GM23248 (cell line): ENCODE data around the gene NLRP11. TPM values are rescaled to one million over a fixed set of nuclear protein-coding genes. Genes with fewer than 3 reads are reported as not detected.

Source experiments
- DNase-seq: peaks from one replicate; pipeline ENCODE4 v3.0.0-alpha.2; 2015
- H2AFZ ChIP-seq: fragments of 200-600 bp; sonication (generic); 2 replicates; pipeline ENCODE4 v1.6.1; 2016; ENCODE audit warnings: antibody characterized with exemption
- H3F3A ChIP-seq: fragments of 200-600 bp; sonication (generic); 2 replicates; pipeline ENCODE4 v1.6.1; 2016; ENCODE audit warnings: mild to moderate bottlenecking, antibody characterized with exemption, mixed run types; ENCODE audit not compliant: insufficient read depth
- H3K27ac ChIP-seq: fragments of 200-600 bp; sonication (generic); 2 replicates; pipeline ENCODE4 v1.5.1; 2016; ENCODE audit warnings: mild to moderate bottlenecking
- H3K27me3 ChIP-seq: fragments of 200-600 bp; sonication (generic); replicated peaks from 2 replicates; pipeline ENCODE4 v1.6.1; 2016; ENCODE audit warnings: mild to moderate bottlenecking; ENCODE audit not compliant: insufficient read depth
- H3K36me3 ChIP-seq: fragments of 200-600 bp; sonication (generic); 2 replicates; pipeline ENCODE4 v1.6.1; 2016; ENCODE audit warnings: low read depth, mild to moderate bottlenecking
- H3K4me1 ChIP-seq: fragments of 200-600 bp; sonication (generic); 2 replicates; pipeline ENCODE4 v1.6.1; 2016; ENCODE audit warnings: mild to moderate bottlenecking; ENCODE audit not compliant: insufficient read depth
- H3K4me2 ChIP-seq: fragments of 200-600 bp; sonication (generic); one replicate; pipeline ENCODE4 v1.6.1; 2016; ENCODE audit warnings: mild to moderate bottlenecking; ENCODE audit not compliant: unreplicated experiment
- H3K4me3 ChIP-seq: fragments of 200-600 bp; sonication (generic); 2 replicates; pipeline ENCODE4 v1.5.1; 2016; ENCODE audit warnings: mild to moderate bottlenecking
- H3K79me2 ChIP-seq: fragments of 200-600 bp; sonication (generic); 2 replicates; pipeline ENCODE4 v1.6.1; 2016; ENCODE audit warnings: mild to moderate bottlenecking; ENCODE audit not compliant: insufficient read depth
- H3K9ac ChIP-seq: fragments of 200-600 bp; sonication (generic); 2 replicates; pipeline ENCODE4 v1.6.1; 2016; ENCODE audit warnings: mild to moderate bottlenecking
- H3K9me2 ChIP-seq: fragments of 200-600 bp; sonication (generic); 2 replicates; pipeline ENCODE4 v1.6.1; 2016; ENCODE audit warnings: mixed run types, mild to moderate bottlenecking, moderate library complexity; ENCODE audit not compliant: insufficient read depth
- H3K9me3 ChIP-seq: fragments of 200-600 bp; sonication (generic); one replicate; pipeline ENCODE4 v1.6.1; 2017; ENCODE audit warnings: low read depth
- H4K20me1 ChIP-seq: fragments of 200-600 bp; sonication (generic); 2 replicates; pipeline ENCODE4 v1.6.0; 2016; ENCODE audit not compliant: insufficient read depth
- EZH2 ChIP-seq: fragments of 200-600 bp; sonication (generic); IDR thresholded peaks from 2 replicates; pipeline ENCODE4 v1.6.1; 2018; ENCODE audit warnings: antibody characterized with exemption, mild to moderate bottlenecking; ENCODE audit not compliant: insufficient read depth, poor library complexity, severe bottlenecking
- EZH2phosphoT487 ChIP-seq: fragments of 200-600 bp; sonication (generic); IDR thresholded peaks from 2 replicates; pipeline ENCODE4 v1.6.1; 2018; ENCODE audit warnings: antibody characterized with exemption, moderate library complexity, mild to moderate bottlenecking, low read depth; ENCODE audit not compliant: insufficient read depth
- WGBS, 2 experiments: methylation state at CpG; one replicate each; pipeline ENCODE4 v1.1.6; 2015 to 2017; ENCODE audit warnings: low lambda C conversion rate in 2 of 2, low coverage in 1 of 2; ENCODE audit errors: missing lambda C conversion rate in 2 of 2; 5-methylcytosine and 5-hydroxymethylcytosine counted together
- in situ Hi-C: fragments of 300-500 bp; cut with MboI; formaldehyde crosslinking; loops from 2 replicates; pipeline ENCODE4 v1.15.0; 2020
- polyA plus RNA-seq: library from polyadenylated mRNA; unstranded; fragments of >200 nt; fragmentation: Nextera tagmentation; extraction: Ambion mirVana; gene quantifications from 2 replicates; pipeline ENCODE4 v1.2.1, GENCODE V29; 2016
- total RNA-seq: library from RNA; depleted of rRNA; stranded (reverse); fragments of >200 nt; shearing (Covaris generic); gene quantifications from 2 replicates; pipeline ENCODE4 v1.2.3, GENCODE V29; 2014; rRNA removed

The NLRP11 gene
- total RNA-seq, result not detected in 2 replicates
- polyA plus RNA-seq, result not detected in 2 replicates

DNA sequence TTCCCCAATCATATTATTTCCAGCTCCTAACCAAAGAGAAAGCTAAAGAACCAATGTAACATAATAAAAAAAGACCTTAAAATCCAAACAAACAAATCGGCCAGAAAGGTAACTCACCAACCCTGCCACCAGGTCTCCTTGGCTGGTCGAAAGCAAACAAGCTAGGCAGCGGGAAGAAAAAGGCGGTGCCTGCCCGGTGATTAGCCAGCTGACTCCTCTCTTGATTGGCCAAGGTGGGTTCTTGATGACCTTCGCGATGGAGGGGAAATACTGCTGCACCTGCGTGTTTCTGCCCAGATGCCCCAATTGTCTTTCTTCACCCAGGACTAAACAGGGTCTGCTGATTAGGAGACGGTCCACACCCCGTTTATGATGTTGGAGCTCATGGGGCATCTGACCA is at the start of gene NLRP11:
Gene NLRP11, minus strand, starts transcription at position 154 of the 400 bp plus-strand sequence. CDS start 13,825 bp downstream, outside the sequence.
- Histone ChIP-seq H3K9ac (no peak within 1 kb of the TSS), H3F3A (no peaks in the 10 kb centered on the region), H3K9me3 (no peaks in the 10 kb centered on the region), H2AFZ (no peak within 1 kb of the TSS), H3K27ac (no peak within 1 kb of the TSS), H4K20me1 (no peaks in the 10 kb centered on the region), H3K4me2 (no peak within 1 kb of the TSS), H3K4me3 (no peak within 1 kb of the TSS), H3K4me1 (no peaks in the 10 kb centered on the region), H3K9me2 (no peaks in the 10 kb centered on the region), H3K27me3 (no peaks in the 10 kb centered on the region), H3K79me2 (no peaks in the 10 kb centered on the region), H3K36me3 (no peaks in the 10 kb centered on the region)
- WGBS, 2 experiments, result 38 to 39% methylated on average over 10 of the region's 10 CpGs
- TF ChIP-seq EZH2 (no peak), EZH2phosphoT487 (no peak)
- no peak for DNase-seq
- in situ Hi-C loops, result no loop called here

DNA sequence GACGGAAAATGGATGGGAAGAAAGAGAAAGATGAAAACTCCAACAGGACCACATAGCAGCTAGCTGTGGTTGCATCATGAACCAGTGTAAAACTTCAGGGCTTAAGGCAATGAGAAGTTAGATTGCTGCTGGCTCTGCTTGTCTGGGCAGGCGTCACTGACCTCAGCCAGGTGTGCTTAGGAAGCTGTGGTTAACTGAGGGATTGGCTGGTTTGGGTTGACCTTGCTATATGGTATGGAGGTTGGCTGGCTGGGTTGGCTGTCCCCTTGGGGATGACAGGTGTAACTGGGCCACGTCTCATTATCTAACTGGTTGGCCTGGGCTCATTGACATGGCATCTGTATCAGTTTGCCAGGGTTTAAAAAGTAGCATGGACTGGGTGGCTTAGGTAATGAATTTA is 45.4 kb upstream of the NLRP11 start:
- no peak overlapping the region for H3K27ac ChIP-seq
- no peak overlapping the region for H3K9ac ChIP-seq
- no peak overlapping the region for H2AFZ ChIP-seq
- H3K79me2 ChIP-seq, result no peaks in the 10 kb centered on the region
- H3K4me3 ChIP-seq, result no peak overlapping the region
- no peaks in the 10 kb centered on the region for H3K4me1 ChIP-seq
- no peaks in the 10 kb centered on the region for H4K20me1 ChIP-seq
- no peak overlapping the region for H3K4me2 ChIP-seq
- TF ChIP-seq EZH2phosphoT487 (no peak), EZH2 (no peak)
- no peaks in the 10 kb centered on the region for H3K27me3 ChIP-seq
- no peak for DNase-seq
- H3K9me2 ChIP-seq, result no peaks in the 10 kb centered on the region
- in situ Hi-C loops, result no loop called here
- no peaks in the 10 kb centered on the region for H3F3A ChIP-seq
- H3K9me3 ChIP-seq, result no peaks in the 10 kb centered on the region
- WGBS, 2 experiments, result 3 to 6% methylated on average over 3 of the region's 3 CpGs
- H3K36me3 ChIP-seq, result no peaks in the 10 kb centered on the region

DNA sequence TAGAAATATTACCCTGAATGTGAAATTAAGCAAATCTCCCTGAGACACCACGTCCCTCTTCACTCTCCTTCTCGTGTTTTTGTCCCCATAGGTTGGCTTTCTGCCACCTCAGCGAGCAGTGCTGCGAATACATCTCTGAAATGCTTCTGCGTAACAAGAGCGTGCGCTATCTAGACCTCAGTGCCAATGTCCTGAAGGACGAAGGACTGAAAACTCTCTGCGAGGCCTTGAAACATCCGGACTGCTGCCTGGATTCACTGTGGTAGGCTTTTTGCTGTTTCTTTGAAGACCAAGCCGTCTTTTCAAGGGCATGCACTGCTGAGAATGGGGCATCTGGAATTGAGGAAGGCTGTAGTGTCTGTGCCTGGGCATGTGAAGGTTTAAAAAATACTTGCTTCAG is 38.9 kb upstream of the NLRP11 start:
- no peak overlapping the region for H3K4me2 ChIP-seq
- H3K4me1 ChIP-seq, result no peaks in the 10 kb centered on the region
- H3K9me2 ChIP-seq, result no peaks in the 10 kb centered on the region
- in situ Hi-C loops, result no loop called here
- H2AFZ ChIP-seq, result no peak overlapping the region
- H3F3A ChIP-seq, result no peaks in the 10 kb centered on the region
- no peak overlapping the region for H3K9ac ChIP-seq
- H3K36me3 ChIP-seq, result no peaks in the 10 kb centered on the region
- H3K9me3 ChIP-seq, result no peaks in the 10 kb centered on the region
- no peak overlapping the region for H3K27ac ChIP-seq
- H3K27me3 ChIP-seq, result no peaks in the 10 kb centered on the region
- no peaks in the 10 kb centered on the region for H4K20me1 ChIP-seq
- 31 to 32% methylated on average over 11 of the region's 11 CpGs for WGBS, 2 experiments
- no peaks in the 10 kb centered on the region for H3K79me2 ChIP-seq
- DNase-seq, result no peak
- no peak overlapping the region for H3K4me3 ChIP-seq
- TF ChIP-seq EZH2phosphoT487 (no peak), EZH2 (no peak)

- Histone ChIP-seq H2AFZ (no peak overlapping the region), H3K36me3 (no peaks in the 10 kb centered on the region), H3K4me2 (no peak overlapping the region), H3F3A (no peaks in the 10 kb centered on the region), H3K9me2 (no peaks in the 10 kb centered on the region), H3K27ac (no peak overlapping the region), H3K4me1 (no peaks in the 10 kb centered on the region), H3K9me3 (no peaks in the 10 kb centered on the region), H3K9ac (no peak overlapping the region), H3K79me2 (no peaks in the 10 kb centered on the region), H4K20me1 (no peaks in the 10 kb centered on the region), H3K27me3 (no peaks in the 10 kb centered on the region), H3K4me3 (no peak overlapping the region)
- WGBS, 2 experiments, result 44 to 45% methylated on average over 7 of the region's 7 CpGs
- no peak for DNase-seq
- in situ Hi-C loops, result no loop called here
- TF ChIP-seq EZH2phosphoT487 (no peak), EZH2 (no peak)
These were observed 35.3 kb upstream of the NLRP11 start for GRCh38 chr19:55867101-55867500.

- Histone ChIP-seq H4K20me1 (no peaks in the 10 kb centered on the region), H3K4me3 (no peak overlapping the region), H3F3A (no peaks in the 10 kb centered on the region), H3K79me2 (no peaks in the 10 kb centered on the region), H3K9ac (no peak overlapping the region), H3K4me1 (no peaks in the 10 kb centered on the region), H3K27ac (no peak overlapping the region), H3K9me2 (no peaks in the 10 kb centered on the region), H2AFZ (no peak overlapping the region), H3K4me2 (no peak overlapping the region), H3K36me3 (no peaks in the 10 kb centered on the region), H3K27me3 (no peaks in the 10 kb centered on the region), H3K9me3 (no peaks in the 10 kb centered on the region)
- DNase-seq, result no peak
- no peak for TF ChIP-seq EZH2
- no peak for TF ChIP-seq EZH2phosphoT487
- 13 to 22% methylated on average over 3 of the region's 3 CpGs for WGBS, 2 experiments
- in situ Hi-C loops, result no loop called here
These were observed 34.7 kb upstream of the NLRP11 start for GRCh38 chr19:55866521-55866920.
